HG02642 (cell line): ENCODE results near the gene CRB2.

Source experiments
- ATAC-seq: cut with Tn5 transposase; IDR thresholded peaks from one replicate; pipeline ENCODE4 v1.9.1; 2021; ENCODE audit warnings: mild to moderate bottlenecking; ENCODE audit not compliant: unreplicated experiment, poor library complexity

CRB2 gene

DNA sequence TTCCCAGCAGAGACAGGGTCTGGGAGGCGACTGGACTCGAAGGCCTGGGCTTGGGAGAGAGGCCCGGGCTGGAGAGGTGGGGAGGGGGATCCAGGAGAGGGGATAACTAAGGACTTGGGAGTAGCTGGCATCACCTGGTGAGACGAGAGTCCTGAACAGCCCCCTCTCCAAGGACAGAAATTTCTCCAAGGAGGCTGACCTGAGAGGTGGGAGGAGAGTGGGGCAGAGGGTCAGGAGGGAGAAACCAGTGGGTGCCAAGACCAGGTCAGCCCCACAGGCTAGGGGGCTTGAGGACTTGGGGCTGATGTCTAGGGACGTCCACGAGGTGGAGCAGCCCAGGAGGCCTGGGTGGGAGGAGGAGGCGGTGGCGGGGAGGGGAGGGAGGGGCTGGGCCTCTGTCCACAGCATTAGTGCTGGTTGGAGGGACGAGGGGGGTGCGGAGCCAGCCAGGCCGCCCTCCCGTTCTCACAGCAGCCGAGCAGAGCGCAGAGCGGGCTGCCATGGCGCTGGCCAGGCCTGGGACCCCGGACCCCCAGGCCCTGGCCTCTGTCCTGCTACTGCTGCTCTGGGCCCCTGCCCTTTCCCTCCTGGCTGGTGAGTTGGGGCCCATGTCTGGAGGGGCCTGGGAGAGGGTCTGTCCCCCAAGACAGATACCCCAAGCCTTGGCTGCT lies at the start of gene CRB2:
Gene CRB2, plus strand, starts transcription at position 437 of the 671 bp plus-strand sequence. Its CDS starts 64 bp downstream, at position 501.
- no peak for ATAC-seq

DNA sequence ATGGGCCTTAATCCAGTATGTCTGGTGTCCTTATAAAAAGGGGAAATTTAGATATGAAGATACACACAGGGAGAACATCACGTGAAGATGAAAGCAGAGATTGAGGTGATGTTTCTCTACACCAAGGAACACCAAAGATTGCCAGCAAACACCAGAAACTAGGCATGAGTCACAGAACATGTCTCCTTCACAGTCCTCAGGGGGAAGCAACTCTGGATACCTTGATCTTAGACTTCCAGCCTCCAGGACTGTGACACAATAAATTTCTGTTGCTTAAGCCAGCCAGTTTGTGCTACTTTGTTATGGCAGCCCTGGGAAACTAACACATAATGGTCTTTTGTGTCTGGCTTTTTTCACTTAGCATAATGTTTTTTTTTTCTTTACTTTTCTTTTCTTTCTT lies 46.4 kb upstream of the CRB2 start:
- no peak for ATAC-seq

DNA sequence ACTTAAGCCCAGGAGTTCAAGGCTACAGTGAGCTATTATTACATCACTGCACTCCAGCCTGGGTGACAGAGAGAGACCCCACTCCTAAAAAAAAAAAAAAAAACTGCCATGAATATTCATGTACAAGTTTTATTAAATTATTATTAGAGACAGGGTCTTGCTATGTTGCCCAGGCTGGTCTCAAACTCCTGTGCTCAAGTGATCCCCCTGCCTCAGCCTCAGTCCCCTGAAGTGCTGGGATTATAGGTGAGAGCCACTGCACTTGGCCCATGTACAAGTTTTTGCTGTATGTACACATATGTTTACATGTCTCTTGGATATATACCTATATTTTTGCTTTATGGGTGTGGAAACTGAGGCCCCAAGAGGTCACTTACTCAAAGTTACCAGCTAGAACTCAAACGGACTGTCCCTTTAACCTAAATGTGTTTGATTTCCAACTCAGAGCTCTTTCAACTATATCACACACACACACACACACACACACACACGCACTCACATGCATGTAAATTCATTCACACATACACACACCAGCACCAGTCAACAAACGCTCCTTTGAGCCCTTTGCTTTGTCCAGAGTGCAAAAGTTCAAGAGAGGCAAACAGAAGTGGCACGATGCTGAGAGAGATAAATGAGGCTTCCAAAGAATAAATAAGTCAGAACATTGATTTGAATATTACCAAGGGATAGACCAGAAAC lies 45.3 kb upstream of the CRB2 start:
- no peak for ATAC-seq

DNA sequence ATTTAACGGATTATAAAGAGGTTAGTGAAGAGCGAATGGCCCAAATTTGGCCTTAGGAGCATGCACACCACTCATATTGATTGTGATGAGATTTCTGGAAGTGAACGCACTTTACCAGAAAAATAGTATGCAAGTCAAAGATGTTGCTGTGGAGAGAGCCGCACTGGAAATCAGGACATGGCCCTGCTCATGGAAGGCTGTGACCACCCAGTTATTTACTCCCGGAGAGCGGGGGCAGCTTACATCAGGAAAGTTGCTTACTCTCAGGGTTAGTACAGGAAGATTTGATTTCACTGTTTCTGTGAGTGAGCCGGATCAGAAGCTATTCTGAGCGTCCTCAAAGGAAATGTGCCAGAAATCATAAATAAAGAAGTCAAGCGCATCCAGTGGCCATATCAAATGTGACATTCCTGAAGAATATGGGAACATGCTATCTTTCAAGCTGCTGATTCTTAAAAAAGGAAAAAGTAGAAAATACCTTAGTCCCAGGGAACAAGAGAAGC lies 44.7 kb upstream of the CRB2 start:
- ATAC-seq: no peak

DNA sequence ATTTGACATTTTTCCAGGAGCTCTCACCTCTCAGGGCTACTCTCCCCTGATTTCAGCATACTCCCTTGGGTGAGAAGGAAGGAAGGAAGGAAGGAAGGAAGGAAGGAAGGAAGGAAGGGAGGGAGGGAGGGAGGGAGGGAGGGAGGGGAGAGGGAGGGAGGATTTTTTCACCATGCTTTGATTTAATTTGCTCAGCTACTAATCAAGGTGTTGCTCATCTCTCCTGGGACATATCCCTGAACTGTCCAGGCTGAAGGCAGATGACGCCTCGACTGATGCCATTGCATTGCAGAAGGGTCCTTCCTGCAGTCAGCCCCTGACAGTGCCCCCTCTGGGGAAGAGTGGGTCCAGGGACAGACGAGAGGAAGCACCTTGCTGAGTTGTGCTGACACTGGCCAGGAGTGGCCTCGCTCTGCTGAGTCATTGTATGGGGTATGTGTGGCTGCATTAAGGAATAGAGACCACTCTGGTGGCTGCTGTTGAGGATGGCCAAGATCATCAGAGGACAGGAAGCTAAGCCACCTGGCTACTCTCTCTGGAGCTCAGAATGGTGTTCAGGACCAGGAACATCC lies 43.6 kb upstream of the CRB2 start:
- ATAC-seq: no peak

DNA sequence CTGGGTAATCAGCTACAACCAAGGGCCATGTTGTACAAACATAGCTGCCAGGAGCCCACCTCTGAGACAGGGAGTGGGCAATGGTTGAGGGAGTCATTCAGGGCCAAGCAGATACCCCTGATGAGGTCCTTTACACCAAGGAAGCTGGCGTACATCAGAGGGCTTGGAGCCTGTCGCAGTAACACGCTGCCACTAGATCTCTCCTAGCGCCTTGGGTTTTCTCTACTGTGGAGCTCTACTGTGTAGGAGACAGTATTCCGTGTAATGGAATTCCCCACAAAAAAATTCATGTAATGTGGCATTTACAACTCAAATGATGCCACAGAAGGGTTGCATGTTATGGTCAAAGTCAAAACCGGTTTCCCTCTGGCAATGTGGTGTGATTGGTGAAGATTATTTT lies 41.4 kb upstream of the CRB2 start:
- no peak for ATAC-seq

DNA sequence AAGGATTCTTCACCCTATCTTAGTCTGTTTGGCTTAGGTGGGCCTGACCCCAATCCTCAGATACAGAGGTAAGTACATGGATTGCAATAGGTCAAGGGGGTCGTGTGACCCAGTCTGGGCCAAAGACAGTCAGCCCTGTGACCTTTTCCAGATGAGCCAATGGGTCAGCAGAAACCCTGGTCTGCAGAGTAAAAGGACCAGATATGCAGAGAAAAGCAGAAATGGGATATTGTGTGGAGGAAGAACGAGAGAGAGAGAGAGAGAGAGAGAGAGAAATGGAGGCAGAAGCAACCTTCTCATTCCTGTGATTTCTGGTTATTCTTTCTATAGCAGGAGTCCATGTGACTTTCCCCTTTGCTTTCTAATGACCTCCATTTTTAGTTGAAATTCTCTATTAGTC lies 40.4 kb upstream of the CRB2 start:
- no peak for ATAC-seq

DNA sequence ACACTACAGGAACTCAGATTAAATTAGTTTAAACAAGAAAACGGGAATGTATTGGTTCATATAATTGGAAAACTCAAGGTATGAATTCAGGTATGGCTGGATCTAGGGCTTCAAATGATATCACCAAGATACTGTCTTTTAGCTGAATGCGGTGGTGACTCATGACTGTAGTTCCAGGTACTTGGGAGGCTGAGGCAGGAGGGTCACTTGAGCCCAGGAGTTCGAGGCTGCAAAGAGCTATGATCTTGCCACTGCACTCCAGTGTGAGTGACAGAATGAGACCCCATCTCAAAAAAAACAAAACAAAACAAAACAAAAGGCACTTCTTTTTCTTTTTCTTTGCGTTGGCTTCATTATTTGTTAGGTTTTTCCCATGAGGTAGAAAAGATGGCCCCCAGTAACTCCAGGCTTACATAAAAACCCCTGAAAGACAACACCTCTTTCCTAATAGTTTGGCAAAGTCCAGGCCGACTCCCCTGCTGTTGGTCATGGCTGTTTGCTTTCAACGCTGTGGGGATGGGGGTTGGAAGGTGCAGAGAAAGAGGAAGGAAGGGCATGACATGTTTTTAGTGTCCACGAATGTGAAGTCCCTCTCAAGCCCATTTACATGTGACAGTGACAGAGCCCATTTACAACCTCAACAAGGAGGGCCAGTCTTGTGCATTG lies 39.8 kb upstream of the CRB2 start:
- ATAC-seq: no peak

DNA sequence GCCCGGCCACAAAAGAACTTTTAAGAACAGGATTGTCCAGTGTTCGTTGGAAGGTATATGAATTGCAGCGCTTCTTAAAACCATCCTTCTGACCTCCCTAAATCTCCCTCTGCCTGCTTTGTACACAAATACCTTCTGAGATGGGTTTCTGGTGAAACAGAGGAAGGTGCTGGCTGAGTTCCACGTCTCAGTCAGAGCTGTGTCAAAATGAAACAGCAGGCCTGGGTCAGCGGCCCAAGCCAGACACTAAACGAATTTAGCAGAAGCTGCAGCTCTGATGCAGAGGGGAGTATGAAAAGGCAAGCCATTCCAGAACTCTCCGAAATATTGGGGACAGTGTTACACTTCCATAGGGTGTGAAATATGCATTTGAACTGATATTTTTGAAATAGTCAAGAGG lies 37.8 kb upstream of the CRB2 start:
- peak; percentile 58 for ATAC-seq

DNA sequence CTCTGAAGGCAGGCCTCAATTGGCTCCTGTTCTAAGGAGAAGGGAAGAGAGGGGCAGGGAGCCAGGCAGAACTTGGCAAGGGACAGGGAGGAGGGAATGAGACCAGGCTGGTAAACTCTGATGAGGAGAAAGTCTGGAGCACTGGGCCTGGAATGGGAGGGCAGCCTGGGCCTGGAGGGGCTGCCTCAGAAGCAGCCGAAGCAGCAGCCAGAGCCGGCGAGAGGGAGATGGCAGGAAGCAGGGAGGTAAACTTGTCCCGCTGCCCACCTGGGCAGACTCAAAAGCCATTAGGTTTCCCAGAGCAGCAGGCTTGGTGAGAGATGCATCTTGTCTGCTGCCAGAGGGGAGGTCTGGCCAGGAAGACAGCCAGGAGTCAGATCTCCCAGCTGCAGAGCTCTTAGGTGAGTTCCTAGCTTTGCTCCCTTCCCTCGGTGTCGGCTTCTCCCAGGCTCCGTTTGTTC lies 37.0 kb upstream of the CRB2 start:
- no peak for ATAC-seq

DNA sequence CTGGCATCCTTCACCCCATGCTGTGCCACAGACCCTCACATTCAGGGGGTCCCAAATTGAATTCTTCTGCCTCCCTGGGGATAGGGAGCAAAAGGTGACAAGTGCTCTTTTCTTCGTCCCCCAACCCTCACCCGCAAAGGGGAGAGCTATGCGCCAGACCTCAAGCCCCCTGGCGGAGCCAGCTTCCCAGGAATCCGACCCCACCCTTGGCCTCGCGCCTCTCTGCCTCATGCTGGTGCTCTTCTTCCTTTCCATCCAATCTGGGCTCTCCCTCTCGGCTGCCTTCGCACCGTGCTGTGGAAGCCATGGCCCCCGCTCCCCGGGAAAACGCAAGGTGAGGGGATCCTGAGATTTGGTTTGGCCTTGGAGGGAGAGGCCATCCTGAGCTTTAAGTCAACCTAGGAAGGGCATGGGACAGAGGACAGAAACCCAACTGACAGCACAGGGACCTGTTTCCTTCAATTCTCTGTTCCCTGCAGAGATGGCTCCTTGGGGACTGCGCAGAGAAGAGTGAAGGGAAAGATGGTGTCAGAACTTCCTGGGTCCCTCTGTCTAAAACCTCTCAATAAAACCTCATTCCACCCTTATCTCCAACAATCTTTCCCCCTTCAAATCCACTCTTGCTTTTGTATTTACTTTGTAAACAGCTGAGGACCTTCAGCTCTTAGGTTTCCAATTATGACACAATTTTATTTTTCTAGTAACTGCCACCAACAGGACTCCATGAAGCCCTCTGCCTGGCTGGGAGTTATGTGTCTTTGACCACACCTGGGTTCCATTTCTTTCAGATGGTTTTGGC lies 36.3 kb upstream of the CRB2 start:
- no peak for ATAC-seq

DNA sequence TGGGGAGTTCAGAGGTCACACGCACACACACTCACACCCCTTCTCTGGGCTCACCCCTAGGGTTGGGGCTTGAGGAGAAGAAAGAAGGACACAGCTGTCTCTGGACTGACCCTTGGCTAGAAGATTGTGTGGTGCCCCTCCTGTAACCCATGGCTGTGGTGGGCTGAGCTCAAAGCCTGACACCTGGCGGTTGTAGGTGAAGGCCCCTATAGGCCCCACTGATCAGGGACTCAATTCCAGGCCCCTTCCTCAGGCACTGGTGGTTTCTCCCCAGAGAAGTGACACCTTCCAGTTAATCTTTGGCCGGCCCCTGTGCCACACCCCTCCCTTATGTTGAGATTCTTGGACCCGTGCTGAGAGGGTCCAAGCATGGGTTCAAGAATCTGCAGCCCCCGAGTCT lies 35.2 kb upstream of the CRB2 start:
- ATAC-seq: no peak

DNA sequence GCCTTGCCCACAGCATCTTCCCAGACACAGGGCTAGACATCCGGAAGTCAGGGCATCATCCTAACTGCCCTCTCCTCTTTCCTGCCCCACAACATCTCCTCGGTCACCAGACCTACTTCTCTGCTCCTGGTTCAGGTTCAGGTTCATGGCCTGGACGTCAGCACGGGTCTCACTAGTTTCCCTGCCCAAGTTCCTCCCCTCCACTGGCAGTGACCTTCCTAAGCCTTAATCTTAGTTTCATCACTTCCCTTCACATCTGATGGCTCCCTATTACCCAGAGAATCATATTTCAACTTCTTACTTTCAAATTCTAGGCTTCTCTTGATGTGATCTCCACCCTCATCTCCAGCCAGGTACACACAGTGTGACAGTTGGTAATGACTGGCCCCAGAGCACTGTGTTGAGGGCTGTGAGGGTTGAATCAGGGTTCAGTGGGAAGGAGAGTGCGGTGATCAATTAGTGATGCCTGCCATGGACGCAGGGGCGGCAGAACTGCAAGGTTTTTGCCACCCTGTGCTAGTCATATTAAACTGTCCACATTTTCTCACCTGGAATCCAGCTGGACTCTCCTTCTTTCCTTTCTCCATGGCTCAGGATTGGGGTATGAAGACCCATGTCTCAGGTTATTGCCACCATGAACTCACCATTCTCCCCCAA lies 34.3 kb upstream of the CRB2 start:
- no peak for ATAC-seq

DNA sequence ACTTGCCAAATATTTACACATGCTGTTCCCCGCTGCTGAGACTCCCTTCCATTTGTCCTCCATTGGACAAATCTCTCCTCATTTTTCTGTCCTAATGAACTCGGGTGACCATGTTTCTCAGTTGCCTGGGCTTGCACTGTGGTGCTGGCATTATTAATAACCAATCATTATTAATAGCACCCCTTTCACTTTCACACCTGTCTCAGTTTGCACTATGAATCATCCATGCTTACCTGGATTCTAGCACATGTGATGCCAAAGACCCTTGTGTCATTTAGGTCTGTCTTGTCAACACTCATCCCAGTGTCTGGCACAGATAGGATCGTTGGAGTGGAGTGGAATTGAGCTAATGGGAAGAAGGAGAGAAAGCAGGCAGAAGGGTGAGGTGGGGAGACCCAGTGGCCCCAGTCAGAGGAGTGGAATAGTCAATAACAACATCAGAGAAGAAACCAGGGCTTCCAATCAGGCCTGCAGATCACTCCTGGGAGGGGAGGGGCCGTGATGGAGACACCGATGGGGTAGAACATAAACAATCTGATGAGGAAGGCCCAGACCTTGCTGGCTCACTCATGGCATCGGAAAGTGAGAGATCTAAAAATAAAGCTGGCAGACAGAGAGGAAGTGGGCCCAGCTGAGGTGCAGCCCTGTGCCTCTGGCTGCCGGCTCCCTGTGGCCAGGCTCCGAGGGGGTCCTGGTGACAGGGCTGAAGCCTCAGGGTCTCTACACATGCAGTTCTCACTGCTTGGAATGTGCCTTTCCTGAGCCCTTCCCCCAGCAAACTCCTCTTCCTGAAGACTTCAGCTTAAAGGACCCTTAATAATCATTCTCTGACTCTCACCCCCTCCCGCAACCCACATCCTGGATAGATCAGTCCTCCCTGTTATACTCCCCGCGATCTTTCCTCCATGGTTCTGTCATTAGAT lies 33.5 kb upstream of the CRB2 start:
- peak; percentile 56 for ATAC-seq

DNA sequence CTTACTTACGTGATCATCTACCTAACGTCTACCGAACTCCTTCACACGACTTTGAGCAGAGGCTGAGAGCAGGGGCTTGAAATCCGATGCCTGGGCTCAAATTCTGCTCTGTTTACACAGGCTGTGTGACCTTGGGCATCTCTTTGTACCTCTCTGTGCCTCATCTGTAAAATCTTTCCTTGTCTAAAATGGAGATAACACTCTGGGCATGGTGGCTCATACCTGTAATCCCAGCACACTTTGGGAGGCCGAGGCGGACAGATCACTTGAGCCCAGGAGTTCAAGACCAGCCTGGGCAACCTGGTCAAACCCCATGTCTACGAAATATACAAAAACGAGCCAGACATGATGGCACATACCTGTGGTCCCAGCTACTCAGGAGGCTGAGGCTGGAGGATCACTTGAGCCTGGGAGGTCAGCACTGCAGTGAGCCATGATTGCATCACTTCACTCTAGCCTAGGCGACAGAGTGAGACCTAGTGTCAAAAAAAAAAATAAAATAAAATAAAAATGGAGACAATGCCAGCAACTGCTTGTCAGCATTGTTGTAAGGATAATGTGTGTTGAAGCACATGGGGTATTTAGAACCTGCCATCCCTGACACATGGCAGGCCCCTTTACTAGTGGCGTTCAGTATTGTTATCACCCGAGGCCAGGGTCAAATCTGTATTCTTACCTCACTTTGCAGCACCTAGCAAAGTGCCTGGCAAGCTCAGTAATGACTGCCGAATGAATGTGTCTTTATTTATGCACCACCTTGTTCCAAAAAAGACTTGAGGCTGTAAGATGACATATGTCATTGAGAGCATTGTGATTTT lies 32.6 kb upstream of the CRB2 start:
- ATAC-seq: no peak

DNA sequence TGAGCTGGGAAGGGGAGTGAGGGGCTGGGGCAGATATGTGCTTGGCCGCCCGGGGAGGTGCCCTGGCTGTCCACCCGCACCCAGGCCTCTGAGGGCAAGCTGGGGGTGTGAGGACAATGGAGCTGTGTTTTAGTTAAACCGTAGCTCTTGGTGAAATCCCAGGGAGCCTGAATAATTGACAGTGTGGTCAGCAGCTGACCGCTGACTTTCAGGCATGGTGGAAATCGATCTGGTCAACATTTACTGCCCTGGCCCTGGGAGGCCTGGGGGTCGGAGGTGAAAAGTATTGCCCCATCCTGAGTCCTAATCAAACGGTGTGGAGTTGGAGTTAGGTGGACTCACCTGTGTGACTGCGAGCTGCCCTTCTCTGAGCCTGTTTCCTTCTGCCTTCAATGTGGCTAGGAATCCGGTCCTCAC lies 31.2 kb upstream of the CRB2 start:
- no peak for ATAC-seq

DNA sequence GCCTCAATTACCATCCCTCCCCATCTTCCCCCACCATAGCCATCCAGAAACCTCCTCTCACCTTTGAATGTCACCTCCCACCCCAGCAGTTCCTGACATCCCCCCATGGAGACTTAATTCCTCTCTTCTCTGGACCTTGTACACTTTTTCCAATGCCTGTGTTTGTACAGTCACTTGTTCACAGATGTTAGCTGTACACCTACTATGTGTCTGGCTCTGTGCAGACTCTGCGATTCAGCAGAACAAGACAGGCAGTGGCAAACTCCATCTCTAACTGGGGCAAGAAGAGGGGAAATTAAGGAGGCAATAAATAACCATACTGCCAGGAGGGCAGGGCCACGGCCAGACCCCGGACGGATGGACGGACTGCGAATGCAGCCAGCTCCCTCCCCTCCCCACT lies 29.8 kb upstream of the CRB2 start:
- no peak for ATAC-seq

DNA sequence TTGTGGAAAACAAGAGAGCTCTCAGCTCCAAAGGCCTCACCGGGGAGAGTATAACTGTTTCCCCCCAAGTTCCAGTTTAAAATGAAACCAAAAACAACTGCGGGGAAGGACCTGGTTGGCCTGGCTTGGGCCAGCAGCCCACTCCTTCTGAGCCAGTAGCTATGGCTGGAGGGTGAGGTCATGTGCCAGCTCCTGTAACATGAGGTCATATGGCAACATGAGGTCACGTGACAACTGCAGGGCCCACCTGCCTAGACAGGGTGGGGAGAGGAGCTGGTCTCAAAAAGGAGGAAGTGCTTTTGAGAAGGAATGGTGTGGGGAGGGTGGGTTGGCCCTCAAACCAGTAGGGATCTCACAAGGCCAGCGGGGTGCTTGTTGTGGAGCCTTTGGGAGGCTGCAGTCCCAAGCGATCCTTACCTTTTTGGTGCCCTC lies 29.3 kb upstream of the CRB2 start:
- ATAC-seq: peak; percentile 53
